Measurements from ENCODE around the gene RFPL2.

DNA sequence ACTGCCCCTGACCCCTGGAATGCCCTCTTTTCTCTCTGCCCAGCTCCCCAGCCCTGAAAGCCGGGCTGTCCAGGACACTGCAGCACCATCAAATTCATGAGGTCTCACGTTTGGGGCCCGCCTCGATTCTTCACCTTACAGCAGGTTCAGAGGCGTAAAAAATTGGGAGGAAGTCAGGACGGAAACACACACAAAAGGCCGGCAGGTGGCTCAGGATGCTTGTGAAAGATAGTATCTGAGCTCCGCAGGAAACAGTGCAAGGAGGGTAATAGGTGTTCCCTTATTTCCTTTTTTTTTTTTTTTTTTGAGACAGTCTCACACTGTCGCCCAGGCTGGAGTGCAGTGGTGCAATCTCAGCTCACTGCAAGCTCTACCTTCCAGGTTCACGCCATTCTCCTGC is 4.1 kb downstream of the RFPL2 start:
- TF ChIP-seq ZBTB21 (CRISPR knock-in tag; IDR thresholded peaks at IDR 0.05; ENCODE audit: borderline replicate concordance) (no peak), ZNF317 (CRISPR knock-in tag; IDR thresholded peaks at IDR 0.05; ENCODE audit: borderline replicate concordance, low read depth) (no peak), GABPB1 (CRISPR knock-in tag; IDR thresholded peaks at IDR 0.05) (no peak), JUN (CRISPR knock-in tag; IDR thresholded peaks at IDR 0.05) (no peak)
- TF ChIP-seq, protein P1, sequence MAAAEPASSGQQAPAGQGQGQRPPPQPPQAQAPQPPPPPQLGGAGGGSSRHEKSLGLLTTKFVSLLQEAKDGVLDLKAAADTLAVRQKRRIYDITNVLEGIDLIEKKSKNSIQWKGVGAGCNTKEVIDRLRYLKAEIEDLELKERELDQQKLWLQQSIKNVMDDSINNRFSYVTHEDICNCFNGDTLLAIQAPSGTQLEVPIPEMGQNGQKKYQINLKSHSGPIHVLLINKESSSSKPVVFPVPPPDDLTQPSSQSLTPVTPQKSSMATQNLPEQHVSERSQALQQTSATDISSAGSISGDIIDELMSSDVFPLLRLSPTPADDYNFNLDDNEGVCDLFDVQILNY (CRISPR knock-in tag; IDR thresholded peaks at IDR 0.05): no peak
- TF ChIP-seq, protein P2, sequence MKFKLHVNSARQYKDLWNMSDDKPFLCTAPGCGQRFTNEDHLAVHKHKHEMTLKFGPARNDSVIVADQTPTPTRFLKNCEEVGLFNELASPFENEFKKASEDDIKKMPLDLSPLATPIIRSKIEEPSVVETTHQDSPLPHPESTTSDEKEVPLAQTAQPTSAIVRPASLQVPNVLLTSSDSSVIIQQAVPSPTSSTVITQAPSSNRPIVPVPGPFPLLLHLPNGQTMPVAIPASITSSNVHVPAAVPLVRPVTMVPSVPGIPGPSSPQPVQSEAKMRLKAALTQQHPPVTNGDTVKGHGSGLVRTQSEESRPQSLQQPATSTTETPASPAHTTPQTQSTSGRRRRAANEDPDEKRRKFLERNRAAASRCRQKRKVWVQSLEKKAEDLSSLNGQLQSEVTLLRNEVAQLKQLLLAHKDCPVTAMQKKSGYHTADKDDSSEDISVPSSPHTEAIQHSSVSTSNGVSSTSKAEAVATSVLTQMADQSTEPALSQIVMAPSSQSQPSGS (CRISPR knock-in tag; IDR thresholded peaks at IDR 0.05; ENCODE audit: borderline replicate concordance, low read depth): no peak
- TF ChIP-seq, protein P3, sequence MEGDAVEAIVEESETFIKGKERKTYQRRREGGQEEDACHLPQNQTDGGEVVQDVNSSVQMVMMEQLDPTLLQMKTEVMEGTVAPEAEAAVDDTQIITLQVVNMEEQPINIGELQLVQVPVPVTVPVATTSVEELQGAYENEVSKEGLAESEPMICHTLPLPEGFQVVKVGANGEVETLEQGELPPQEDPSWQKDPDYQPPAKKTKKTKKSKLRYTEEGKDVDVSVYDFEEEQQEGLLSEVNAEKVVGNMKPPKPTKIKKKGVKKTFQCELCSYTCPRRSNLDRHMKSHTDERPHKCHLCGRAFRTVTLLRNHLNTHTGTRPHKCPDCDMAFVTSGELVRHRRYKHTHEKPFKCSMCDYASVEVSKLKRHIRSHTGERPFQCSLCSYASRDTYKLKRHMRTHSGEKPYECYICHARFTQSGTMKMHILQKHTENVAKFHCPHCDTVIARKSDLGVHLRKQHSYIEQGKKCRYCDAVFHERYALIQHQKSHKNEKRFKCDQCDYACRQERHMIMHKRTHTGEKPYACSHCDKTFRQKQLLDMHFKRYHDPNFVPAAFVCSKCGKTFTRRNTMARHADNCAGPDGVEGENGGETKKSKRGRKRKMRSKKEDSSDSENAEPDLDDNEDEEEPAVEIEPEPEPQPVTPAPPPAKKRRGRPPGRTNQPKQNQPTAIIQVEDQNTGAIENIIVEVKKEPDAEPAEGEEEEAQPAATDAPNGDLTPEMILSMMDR (IDR thresholded peaks at IDR 0.05): no peak

Data from WTC11 (cell line).